Hair follicular keratinocyte (primary cell): ENCODE results near the gene ZSWIM5. TPM values are rescaled to one million over a fixed set of nuclear protein-coding genes. Genes with fewer than 3 reads are reported as not detected.

ENCODE experiments used
- total RNA-seq: library from RNA; depleted of rRNA; stranded (reverse); fragments of >200 nt; gene quantifications from 2 replicates; pipeline ENCODE4 v1.2.3, GENCODE V29; 2015

ZSWIM5 gene
- not detected in 2 replicates for total RNA-seq

GRCh38 chr1:45205910-45206721, at the start of gene ZSWIM5:
TSS of gene ZSWIM5 (minus strand) at chr1:45206605. CDS start at chr1:45206350, 255 bp downstream.

GRCh38 chr1:45011837-45012638, 194.4 kb downstream of the ZSWIM5 start, which contains the start of gene UROD:
TSS of gene UROD (plus strand) at chr1:45012254. CDS start at chr1:45012266, 12 bp downstream.

GRCh38 chr1:45010855-45011811, 195.3 kb downstream of the ZSWIM5 start, which contains the start of gene HECTD3:
TSS of gene HECTD3 (minus strand) at chr1:45011324. CDS start at chr1:45011257, 67 bp downstream.

Other genes with a start within 250 kb of the ZSWIM5 start
- gene EIF2B3, start 220.0 kb downstream of the ZSWIM5 start, total RNA-seq = 26.6 and 42.1 TPM in 2 replicates
- gene HECTD3, start 195.3 kb downstream of the ZSWIM5 start, total RNA-seq = 18.4 and 22.0 TPM in 2 replicates
- 107 and 124 TPM in 2 replicates for gene UROD, start 194.4 kb downstream of the ZSWIM5 start, total RNA-seq
- 1.5 and 5.8 TPM in 2 replicates for gene HPDL, start 120.3 kb upstream of the ZSWIM5 start, total RNA-seq
- 5.9 and 19.2 TPM in 2 replicates for gene TOE1, start 133.6 kb upstream of the ZSWIM5 start, total RNA-seq
- gene MUTYH, start 133.8 kb upstream of the ZSWIM5 start, total RNA-seq = 14.4 and 18.7 TPM in 2 replicates